NT2/D1 (cell line): ENCODE measurements around the gene CFLAR.

Source experiments
- SUZ12 ChIP-seq: IDR thresholded peaks from 2 replicates; pipeline ENCODE4 v1.6.1; 2011; ENCODE audit not compliant: insufficient read length, insufficient read depth; ENCODE audit errors: extremely low read depth
- YY1 ChIP-seq: IDR thresholded peaks from 2 replicates; pipeline ENCODE4 v1.6.1; 2011; ENCODE audit not compliant: insufficient read length, insufficient read depth
- ZNF274 ChIP-seq: IDR thresholded peaks from 2 replicates; pipeline ENCODE4 v1.6.1; 2011; ENCODE audit warnings: mild to moderate bottlenecking, low read depth, low read length

- TF ChIP-seq YY1 (no peak), SUZ12 (no peak), ZNF274 (no peak)
Observed at GRCh38 chr2:201185863-201186262, 69.9 kb downstream of the CFLAR start.
